K562 (cell line): ENCODE results near the gene AGAP3. TPM values are rescaled to one million over a fixed set of nuclear protein-coding genes. Genes with fewer than 3 reads are reported as not detected.

Source experiments
- CBFA2T2 ChIP-seq: fragments of 450-650 bp; conservative IDR thresholded peaks from 2 replicates; pipeline ENCODE4 v1.6.1; 2017; ENCODE audit warnings: mild to moderate bottlenecking
- COPS2 ChIP-seq: fragments of 450-650 bp; conservative IDR thresholded peaks from 2 replicates; pipeline ENCODE4 v1.6.1; 2016; ENCODE audit warnings: mild to moderate bottlenecking, moderate library complexity
- KDM2B ChIP-seq: fragments of 250-450 bp; sonication (Bioruptor Pico); IDR thresholded peaks from 2 replicates; pipeline ENCODE4 v1.8.0; 2021; ENCODE audit warnings: mild to moderate bottlenecking, moderate library complexity
- NCOA4 ChIP-seq: fragments of 450-650 bp; IDR thresholded peaks from 2 replicates; pipeline ENCODE4 v1.6.1; 2018; ENCODE audit warnings: mild to moderate bottlenecking; ENCODE audit not compliant: partially characterized antibody
- PHTF2 ChIP-seq: fragments of 250-450 bp; sonication (Bioruptor Pico); IDR thresholded peaks from 2 replicates; pipeline ENCODE4 v1.5.0; 2021; ENCODE audit warnings: mild to moderate bottlenecking
- PYGO2 ChIP-seq: fragments of 450-650 bp; IDR thresholded peaks from 2 replicates; pipeline ENCODE4 v1.6.1; 2016; ENCODE audit warnings: mild to moderate bottlenecking, missing genetic modification characterization, moderate library complexity, missing compliant biosample characterization
- RBM39 ChIP-seq: fragments of 200-400 bp; formaldehyde crosslinking; optimal IDR thresholded peaks from 2 replicates; pipeline ENCODE3; 2018; ENCODE audit warnings: low read depth, low read length
- SAFB2 ChIP-seq: fragments of 200-400 bp; formaldehyde crosslinking; IDR thresholded peaks from 2 replicates; pipeline ENCODE4 v1.6.1; 2018; ENCODE audit warnings: borderline replicate concordance, low read length, low read depth, moderate library complexity; ENCODE audit not compliant: severe bottlenecking
- SLC30A9 ChIP-seq: fragments of 250-450 bp; sonication (Bioruptor Pico); IDR thresholded peaks from 2 replicates; pipeline ENCODE4 v1.8.0; 2022; ENCODE audit warnings: mild to moderate bottlenecking, moderate library complexity
- TCF7 ChIP-seq: sonication (generic); IDR thresholded peaks from 2 replicates; pipeline ENCODE4 v1.6.1; 2016; ENCODE audit warnings: antibody characterized with exemption, borderline replicate concordance
- ZNF134 ChIP-seq: fragments of 250-450 bp; sonication (Bioruptor Pico); conservative IDR thresholded peaks from 2 replicates; pipeline ENCODE4 v1.4.0; 2020
- ZNF274 ChIP-seq: IDR thresholded peaks from 2 replicates; pipeline ENCODE4 v1.6.1; 2011; ENCODE audit warnings: low read depth, mild to moderate bottlenecking, low read length, moderate library complexity, borderline replicate concordance
- ZNF316 ChIP-seq: fragments of 450-650 bp; IDR thresholded peaks from 2 replicates; pipeline ENCODE4 v1.6.1; 2016
- ZNF584 ChIP-seq: fragments of 200-800 bp; sonication (Bioruptor generic); IDR thresholded peaks from 2 replicates; pipeline ENCODE4 v1.6.1; 2016; ENCODE audit warnings: low read depth, mild to moderate bottlenecking, missing genetic modification characterization, missing compliant biosample characterization
- ZNF668 ChIP-seq: fragments of 250-450 bp; sonication (Bioruptor Pico); IDR thresholded peaks from 2 replicates; pipeline ENCODE4 v1.8.0; 2022; ENCODE audit warnings: mild to moderate bottlenecking, inconsistent platforms
- polyA plus RNA-seq, 8 experiments: library from polyadenylated mRNA; depleted of rRNA in 4 of 8; stranded (reverse) in 5 of 8; unstranded in 3 of 8; fragments of >200 nt; fragmentation: Nextera tagmentation in 2 of 8; fragmentation: Illumina TruSeq in 1 of 8; extraction: Ambion mirVana in 2 of 8; extraction: Trizol in 1 of 8; gene quantifications; 2 replicates each; pipeline versions ENCODE4 v1.2.1 to v1.2.3, GENCODE V29; 2011 to 2014; ENCODE audit warnings: inconsistent platforms in 1 of 8, missing spikeins in 1 of 8
- total RNA-seq, 7 experiments: library from RNA; depleted of rRNA in 6 of 7; stranded (reverse); fragments of >200 nt in 6 of 7; fragmentation: Illumina TruSeq in 2 of 7; extraction: Trizol in 2 of 7; gene quantifications; 2 replicates each; pipeline versions ENCODE4 v1.2.1 to v1.2.3, GENCODE V29; 2011 to 2021; ENCODE audit warnings: low replicate concordance in 1 of 7
- TF ChIP-seq, protein P1 (sequence below), 2 experiments: fragments of 450-650 bp; conservative IDR thresholded peaks; 2 replicates each; pipeline ENCODE4 v1.6.1; 2017; ENCODE audit warnings: mild to moderate bottlenecking in 2 of 2, moderate library complexity in 2 of 2
- TF ChIP-seq, protein P2 (sequence below): fragments of 450-650 bp; formaldehyde crosslinking; IDR thresholded peaks from 2 replicates; pipeline ENCODE4 v1.4.0; 2022; ENCODE audit warnings: missing genetic modification characterization
- TF ChIP-seq, protein P3 (sequence below), 2 experiments: fragments of 450-650 bp in 1 of 2; sonication (generic) in 1 of 2; formaldehyde crosslinking; conservative IDR thresholded peaks; 2 replicates each; pipeline versions ENCODE4 v1.4.0 to v1.8.1; 2020 to 2022; ENCODE audit warnings: mild to moderate bottlenecking in 1 of 2, missing genetic modification reagents in 1 of 2
- TF ChIP-seq, protein P4 (sequence below): IDR thresholded peaks from 2 replicates; pipeline ENCODE4 v1.6.1; 2011; ENCODE audit warnings: borderline replicate concordance, low read depth, mild to moderate bottlenecking, moderate library complexity, low read length; ENCODE audit not compliant: insufficient read depth, poor library complexity, severe bottlenecking
- TF ChIP-seq, protein P5 (sequence below): fragments of 250-450 bp; sonication (Bioruptor Pico); IDR thresholded peaks from 2 replicates; pipeline ENCODE4 v1.4.0; 2020; ENCODE audit warnings: mild to moderate bottlenecking, moderate library complexity, borderline replicate concordance

The AGAP3 gene
- total and polyA plus RNA-seq, 9 of the 15 experiments (the other 6 are each of a cell fraction or from before 2014, with no cell fraction given), result 3.4 to 208 (median 62.2) TPM

DNA sequence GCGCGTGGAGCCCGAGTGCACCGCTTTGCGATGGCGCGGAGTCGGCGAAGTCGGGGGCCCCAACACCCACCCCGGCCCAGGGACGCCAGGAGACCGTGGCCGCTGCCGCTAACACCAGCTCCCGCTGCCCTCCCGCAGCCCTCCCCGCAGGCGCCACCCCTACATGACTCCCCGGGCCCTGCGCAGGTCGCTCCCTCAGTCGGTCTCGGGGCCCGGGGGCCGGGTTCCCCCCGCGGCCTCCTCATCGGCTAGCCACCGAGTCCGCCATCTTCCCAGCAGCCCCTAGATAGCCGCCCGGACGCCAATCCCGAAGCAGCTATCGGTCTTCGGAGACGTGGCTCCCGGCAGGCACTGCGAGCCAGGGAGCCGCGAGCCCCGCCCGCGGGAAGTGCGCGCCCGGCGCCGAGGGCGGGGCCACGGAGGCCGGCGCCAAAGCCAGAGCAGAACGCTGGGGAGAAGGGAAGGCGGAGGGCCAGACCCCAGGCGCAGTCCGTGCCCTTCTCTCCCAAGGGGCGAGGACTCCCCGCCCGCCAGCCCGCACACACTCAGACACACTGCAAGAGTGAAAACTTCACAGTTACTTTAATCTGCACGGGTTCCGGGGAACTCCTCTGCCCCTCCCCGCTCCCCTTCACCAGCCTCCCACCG is 5.6 kb upstream of the AGAP3 start, which contains the start of gene FASTK (continued):
- TF ChIP-seq TCF7, result no peak
- peak; percentile 22 for TF ChIP-seq KDM2B
- no peak for TF ChIP-seq ZNF668 (CRISPR knock-in tag)
- TF ChIP-seq, protein P1, sequence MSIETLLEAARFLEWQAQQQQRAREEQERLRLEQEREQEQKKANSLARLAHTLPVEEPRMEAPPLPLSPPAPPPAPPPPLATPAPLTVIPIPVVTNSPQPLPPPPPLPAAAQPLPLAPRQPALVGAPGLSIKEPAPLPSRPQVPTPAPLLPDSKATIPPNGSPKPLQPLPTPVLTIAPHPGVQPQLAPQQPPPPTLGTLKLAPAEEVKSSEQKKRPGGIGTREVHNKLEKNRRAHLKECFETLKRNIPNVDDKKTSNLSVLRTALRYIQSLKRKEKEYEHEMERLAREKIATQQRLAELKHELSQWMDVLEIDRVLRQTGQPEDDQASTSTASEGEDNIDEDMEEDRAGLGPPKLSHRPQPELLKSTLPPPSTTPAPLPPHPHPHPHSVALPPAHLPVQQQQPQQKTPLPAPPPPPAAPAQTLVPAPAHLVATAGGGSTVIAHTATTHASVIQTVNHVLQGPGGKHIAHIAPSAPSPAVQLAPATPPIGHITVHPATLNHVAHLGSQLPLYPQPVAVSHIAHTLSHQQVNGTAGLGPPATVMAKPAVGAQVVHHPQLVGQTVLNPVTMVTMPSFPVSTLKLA (conservative IDR thresholded peaks at IDR 0.05), result no peak
- TF ChIP-seq, protein P2, sequence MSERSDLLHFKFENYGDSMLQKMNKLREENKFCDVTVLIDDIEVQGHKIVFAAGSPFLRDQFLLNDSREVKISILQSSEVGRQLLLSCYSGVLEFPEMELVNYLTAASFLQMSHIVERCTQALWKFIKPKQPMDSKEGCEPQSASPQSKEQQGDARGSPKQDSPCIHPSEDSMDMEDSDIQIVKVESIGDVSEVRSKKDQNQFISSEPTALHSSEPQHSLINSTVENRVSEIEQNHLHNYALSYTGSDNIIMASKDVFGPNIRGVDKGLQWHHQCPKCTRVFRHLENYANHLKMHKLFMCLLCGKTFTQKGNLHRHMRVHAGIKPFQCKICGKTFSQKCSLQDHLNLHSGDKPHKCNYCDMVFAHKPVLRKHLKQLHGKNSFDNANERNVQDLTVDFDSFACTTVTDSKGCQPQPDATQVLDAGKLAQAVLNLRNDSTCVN (CRISPR knock-in tag), result peak; percentile 60; the same call in 1 of the 2 replicates
- no peak for TF ChIP-seq RBM39
- TF ChIP-seq, protein P3, sequence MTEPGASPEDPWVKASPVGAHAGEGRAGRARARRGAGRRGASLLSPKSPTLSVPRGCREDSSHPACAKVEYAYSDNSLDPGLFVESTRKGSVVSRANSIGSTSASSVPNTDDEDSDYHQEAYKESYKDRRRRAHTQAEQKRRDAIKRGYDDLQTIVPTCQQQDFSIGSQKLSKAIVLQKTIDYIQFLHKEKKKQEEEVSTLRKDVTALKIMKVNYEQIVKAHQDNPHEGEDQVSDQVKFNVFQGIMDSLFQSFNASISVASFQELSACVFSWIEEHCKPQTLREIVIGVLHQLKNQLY (CRISPR knock-in tag; conservative IDR thresholded peaks at IDR 0.05), result no peak; a peak in 1 of 4 replicates
- TF ChIP-seq PHTF2 (CRISPR knock-in tag), result no peak
- no peak for TF ChIP-seq PYGO2 (tag)
- no peak for TF ChIP-seq SLC30A9
- TF ChIP-seq ZNF584 (CRISPR knock-in tag), result no peak
- TF ChIP-seq CBFA2T2, result no peak
- TF ChIP-seq ZNF316, result no peak
- TF ChIP-seq ZNF134, result no peak
- TF ChIP-seq COPS2, result no peak
- TF ChIP-seq, protein P4, sequence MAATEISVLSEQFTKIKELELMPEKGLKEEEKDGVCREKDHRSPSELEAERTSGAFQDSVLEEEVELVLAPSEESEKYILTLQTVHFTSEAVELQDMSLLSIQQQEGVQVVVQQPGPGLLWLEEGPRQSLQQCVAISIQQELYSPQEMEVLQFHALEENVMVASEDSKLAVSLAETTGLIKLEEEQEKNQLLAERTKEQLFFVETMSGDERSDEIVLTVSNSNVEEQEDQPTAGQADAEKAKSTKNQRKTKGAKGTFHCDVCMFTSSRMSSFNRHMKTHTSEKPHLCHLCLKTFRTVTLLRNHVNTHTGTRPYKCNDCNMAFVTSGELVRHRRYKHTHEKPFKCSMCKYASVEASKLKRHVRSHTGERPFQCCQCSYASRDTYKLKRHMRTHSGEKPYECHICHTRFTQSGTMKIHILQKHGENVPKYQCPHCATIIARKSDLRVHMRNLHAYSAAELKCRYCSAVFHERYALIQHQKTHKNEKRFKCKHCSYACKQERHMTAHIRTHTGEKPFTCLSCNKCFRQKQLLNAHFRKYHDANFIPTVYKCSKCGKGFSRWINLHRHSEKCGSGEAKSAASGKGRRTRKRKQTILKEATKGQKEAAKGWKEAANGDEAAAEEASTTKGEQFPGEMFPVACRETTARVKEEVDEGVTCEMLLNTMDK, result no peak
- no peak for TF ChIP-seq NCOA4
- TF ChIP-seq ZNF274, result peak; percentile 50; the same call in 1 of the 2 replicates
- TF ChIP-seq SAFB2, result no peak
- TF ChIP-seq, protein P5, sequence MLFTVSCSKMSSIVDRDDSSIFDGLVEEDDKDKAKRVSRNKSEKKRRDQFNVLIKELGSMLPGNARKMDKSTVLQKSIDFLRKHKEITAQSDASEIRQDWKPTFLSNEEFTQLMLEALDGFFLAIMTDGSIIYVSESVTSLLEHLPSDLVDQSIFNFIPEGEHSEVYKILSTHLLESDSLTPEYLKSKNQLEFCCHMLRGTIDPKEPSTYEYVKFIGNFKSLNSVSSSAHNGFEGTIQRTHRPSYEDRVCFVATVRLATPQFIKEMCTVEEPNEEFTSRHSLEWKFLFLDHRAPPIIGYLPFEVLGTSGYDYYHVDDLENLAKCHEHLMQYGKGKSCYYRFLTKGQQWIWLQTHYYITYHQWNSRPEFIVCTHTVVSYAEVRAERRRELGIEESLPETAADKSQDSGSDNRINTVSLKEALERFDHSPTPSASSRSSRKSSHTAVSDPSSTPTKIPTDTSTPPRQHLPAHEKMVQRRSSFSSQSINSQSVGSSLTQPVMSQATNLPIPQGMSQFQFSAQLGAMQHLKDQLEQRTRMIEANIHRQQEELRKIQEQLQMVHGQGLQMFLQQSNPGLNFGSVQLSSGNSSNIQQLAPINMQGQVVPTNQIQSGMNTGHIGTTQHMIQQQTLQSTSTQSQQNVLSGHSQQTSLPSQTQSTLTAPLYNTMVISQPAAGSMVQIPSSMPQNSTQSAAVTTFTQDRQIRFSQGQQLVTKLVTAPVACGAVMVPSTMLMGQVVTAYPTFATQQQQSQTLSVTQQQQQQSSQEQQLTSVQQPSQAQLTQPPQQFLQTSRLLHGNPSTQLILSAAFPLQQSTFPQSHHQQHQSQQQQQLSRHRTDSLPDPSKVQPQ (CRISPR knock-in tag), result no peak
